Measurements from ENCODE around the gene SHISAL1. TPM values are rescaled to one million over a fixed set of nuclear protein-coding genes. Genes with fewer than 3 reads are reported as not detected.

The SHISAL1 gene
- total and polyA plus RNA-seq, 10 of the 15 experiments (the other 5 are each of a cell fraction or from before 2014, with no cell fraction given) = not detected

- intact Hi-C loops (cut with micrococcal nuclease; ENCODE audit: unreplicated experiment) (no loop called here), in situ Hi-C loops (cut with MboI) (no loop called here)
- ATAC-seq (no peak), DNase-seq (ENCODE audit: low read depth, low spot score) (no peak), FAIRE-seq (no peak)
- Histone ChIP-seq H3K9ac (ENCODE audit: control insufficient read depth, insufficient read depth, low read length) (no peak overlapping the region), H4K20me1 (ENCODE audit: control insufficient read depth, insufficient read depth) (no peaks in the 10 kb centered on the region), H2AFZ (ENCODE audit: control insufficient read depth, low read depth, low read length) (no peak overlapping the region), H3K79me2 (ENCODE audit: control insufficient read depth, insufficient read depth, low read length) (no peaks in the 10 kb centered on the region), H3K4me2 (ENCODE audit: control insufficient read depth, insufficient read depth) (no peak overlapping the region), H3K4me1 (ENCODE audit: control insufficient read depth, insufficient read depth, low read length) (no peaks in the 10 kb centered on the region), H3K4me3 (no peak overlapping the region), H3K9me3 (replicated peaks; ENCODE audit: control insufficient read depth, insufficient read depth, low read length) (no peaks in the 10 kb centered on the region; the same call in 2 of the 3 replicates), H3K36me3 (ENCODE audit: control insufficient read depth in 2 of 2, insufficient read depth in 2 of 2, low read length in 1 of 2) (no peaks in the 10 kb centered on the region), H3K27me3 (replicated peaks in 1 of 2; ENCODE audit: control insufficient read depth in 2 of 2, insufficient read depth in 2 of 2, low read length in 1 of 2) (no peaks in the 10 kb centered on the region; a peak in 1 of 4 replicates), H3K27ac (ENCODE audit: control insufficient read depth, insufficient read depth) (no peak overlapping the region)
- SMC1A ChIA-PET (ENCODE audit: uncharacterized antibody, unreplicated experiment) = no interaction called here
- RAD21 ChIA-PET (ENCODE audit: unreplicated experiment) = no interaction called here
- POLR2A ChIA-PET = no interaction called here
- TF ChIP-seq WRNIP1 (IDR thresholded peaks at IDR 0.05; ENCODE audit: borderline replicate concordance, low read depth, low read length) = no peak
- WGBS (ENCODE audit: insufficient coverage, insufficient replicate concordance, low lambda C conversion rate, missing lambda C conversion rate) = 33% methylated on average over 17 of the region's 17 CpGs
- BruUV-seq (replicated peaks) = no TSS peak
- CTCF ChIA-PET = no interaction called here
Measured at GRCh38 chr22:44269757-44270555, 42.8 kb downstream of the SHISAL1 start.

GRCh38 chr22:44269117-44269498 is 43.6 kb downstream of the SHISAL1 start:
- no TSS peak for BruUV-seq (replicated peaks)
- RAD21 ChIA-PET (ENCODE audit: unreplicated experiment) = no interaction called here
- 17% methylated on average over 5 of the region's 5 CpGs for WGBS (ENCODE audit: insufficient coverage, insufficient replicate concordance, low lambda C conversion rate, missing lambda C conversion rate)
- Histone ChIP-seq H2AFZ (ENCODE audit: control insufficient read depth, low read depth, low read length) (no peak overlapping the region), H3K9ac (ENCODE audit: control insufficient read depth, insufficient read depth, low read length) (no peak overlapping the region), H3K4me1 (ENCODE audit: control insufficient read depth, insufficient read depth, low read length) (no peaks in the 10 kb centered on the region), H3K9me3 (replicated peaks; ENCODE audit: control insufficient read depth, insufficient read depth, low read length) (no peaks in the 10 kb centered on the region; the same call in 2 of the 3 replicates), H3K27me3 (replicated peaks in 1 of 2; ENCODE audit: control insufficient read depth in 2 of 2, insufficient read depth in 2 of 2, low read length in 1 of 2) (no peaks in the 10 kb centered on the region; a peak in 1 of 4 replicates), H3K4me3 (no peak overlapping the region), H4K20me1 (ENCODE audit: control insufficient read depth, insufficient read depth) (no peaks in the 10 kb centered on the region), H3K27ac (ENCODE audit: control insufficient read depth, insufficient read depth) (no peak overlapping the region), H3K4me2 (ENCODE audit: control insufficient read depth, insufficient read depth) (no peak overlapping the region), H3K79me2 (ENCODE audit: control insufficient read depth, insufficient read depth, low read length) (no peaks in the 10 kb centered on the region), H3K36me3 (ENCODE audit: control insufficient read depth in 2 of 2, insufficient read depth in 2 of 2, low read length in 1 of 2) (no peaks in the 10 kb centered on the region)
- DNase-seq (ENCODE audit: low read depth, low spot score) = no peak
- CTCF ChIA-PET = no interaction called here
- no peak for ATAC-seq
- POLR2A ChIA-PET = no interaction called here
- intact Hi-C loops (cut with micrococcal nuclease; ENCODE audit: unreplicated experiment) (no loop called here), in situ Hi-C loops (cut with MboI) (no loop called here)
- SMC1A ChIA-PET (ENCODE audit: uncharacterized antibody, unreplicated experiment) = no interaction called here
- TF ChIP-seq IRF3 (IDR thresholded peaks at IDR 0.05) (no peak), E2F4 (IDR thresholded peaks at IDR 0.05; ENCODE audit: low read depth, low read length) (no peak), BACH1 (IDR thresholded peaks at IDR 0.05; ENCODE audit: borderline replicate concordance) (no peak)
- FAIRE-seq = no peak

Measured in GM12878 (cell line).